Spleen (tissue), 7 donors: ENCODE data around the gene ATP5F1D.

ENCODE experiments used
- CTCF ChIP-seq, 11 experiments: fragments of 200-600 bp in 7 of 11; fragments of 450-650 bp in 4 of 11; sonication (generic) in 4 of 11; IDR thresholded peaks in 8 of 11; conservative IDR thresholded peaks in 3 of 11; 1 replicate in 7 of 11; 2 replicates in 4 of 11; pipeline versions ENCODE4 v1.4.0 to v1.8.0; 2016 to 2021; ENCODE audit warnings: antibody characterized with exemption in 11 of 11, inconsistent platforms in 4 of 11, mild to moderate bottlenecking in 1 of 11
- POLR2A ChIP-seq, 3 donors: fragments of 450-650 bp; IDR thresholded peaks; one replicate each; pipeline ENCODE4 v1.5.1; 2017; ENCODE audit warnings: antibody characterized with exemption in 3 of 3, mild to moderate bottlenecking in 1 of 3
- donor health status: DM: no; HTN: no; CAD: no; lungs with moderate emphysema.
- donor health status: DM: no; HTN: no; CAD: no.
- donor health status: DM: no; HTN: no; CAD: no.

DNA sequence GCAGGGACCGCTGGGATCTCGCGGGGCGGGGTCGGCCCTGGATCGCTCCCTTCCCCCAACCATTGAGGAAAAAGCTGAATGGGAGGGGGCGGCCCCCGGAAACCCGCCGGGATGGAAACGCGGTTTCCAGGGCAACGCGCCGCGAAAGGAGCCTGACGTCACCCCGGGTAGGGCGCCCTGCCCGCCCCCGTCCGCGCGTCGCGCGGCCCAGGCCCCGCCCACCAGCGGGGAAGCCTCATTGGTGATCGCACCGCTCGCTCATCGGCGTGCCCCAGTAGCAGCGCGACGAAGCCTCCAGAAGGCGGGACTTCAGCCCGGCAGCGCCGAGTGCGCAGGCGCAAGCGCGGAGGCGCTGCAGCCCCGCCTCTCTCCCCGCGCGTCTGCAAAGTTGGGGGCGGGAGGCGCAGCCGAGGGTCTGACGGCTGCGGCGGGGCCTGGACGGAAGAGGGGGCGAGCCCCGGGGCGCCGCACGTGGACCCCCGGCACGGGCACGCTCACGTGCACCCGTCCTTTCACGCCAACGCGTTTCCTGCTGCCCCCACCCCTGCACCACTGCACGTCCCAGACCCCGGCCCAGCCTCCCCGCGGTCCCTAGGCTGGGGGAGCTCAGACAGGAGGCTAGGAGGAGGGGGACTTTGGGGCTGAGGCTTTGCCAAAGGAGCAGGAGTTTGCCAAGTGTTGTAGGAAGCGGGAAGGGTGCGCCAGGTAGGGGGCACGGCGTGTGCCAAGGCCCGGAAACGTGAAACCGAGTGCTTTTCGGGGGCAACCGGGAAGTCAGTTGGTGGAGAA lies 19.4 kb downstream of the ATP5F1D start:
- TF ChIP-seq POLR2A (IDR thresholded peaks at IDR 0.05) (peak; percentile 39 to 65 (median 50)), CTCF (IDR thresholded peaks at IDR 0.05 in 8 of 11, conservative IDR thresholded peaks at IDR 0.05 in 3 of 11) (peak in 1 of 11 experiments; percentile 5)
